PC-3 (cell line): ENCODE data around the gene RAB6B. TPM values are rescaled to one million over a fixed set of nuclear protein-coding genes. Genes with fewer than 3 reads are reported as not detected.

Source experiments
- ATAC-seq: fragments of 200-7000 bp; cut with Tn5 transposase; 2 replicates; pipeline ENCODE4 v1.9.1; 2020; ENCODE audit warnings: mild to moderate bottlenecking, moderate library complexity
- BruUV-seq: library from RNA; stranded (reverse); fragments of 400-500 nt; replicated peaks from 2 replicates; lab custom pipeline; 2021; lab: Mats Ljungman, UMichigan
- CTCF ChIA-PET: fragments of 300-600 bp; sonication (Branson Sonifier 250); formaldehyde crosslinking; loops from one replicate; lab custom pipeline; 2022; ENCODE audit warnings: antibody characterized with exemption; lab: Charles Lee
- POLR2A ChIA-PET: fragments of 300-600 bp; sonication (Branson Sonifier 250); formaldehyde crosslinking; loops from one replicate; lab custom pipeline; 2022; ENCODE audit warnings: antibody characterized with exemption; ENCODE audit not compliant: unreplicated experiment; lab: Charles Lee
- DNase-seq: peaks from one replicate; pipeline ENCODE4 v3.0.0-alpha.2; 2015
- H2AFZ ChIP-seq: fragments of 300-600 bp; sonication (generic); 2 replicates; pipeline ENCODE4 v1.6.0; 2016; ENCODE audit warnings: antibody characterized with exemption, low read length
- H3F3A ChIP-seq: fragments of 300-600 bp; sonication (generic); one replicate; pipeline ENCODE4 v1.6.0; 2017; ENCODE audit warnings: antibody characterized with exemption, low read length, control low read depth, mild to moderate bottlenecking; ENCODE audit not compliant: unreplicated experiment
- H3K27ac ChIP-seq: fragments of 300-600 bp; sonication (generic); 2 replicates; pipeline ENCODE4 v1.5.1; 2016; ENCODE audit warnings: mild to moderate bottlenecking, low read length
- H3K27me3 ChIP-seq: fragments of 300-600 bp; sonication (generic); 2 replicates; pipeline ENCODE4 v1.6.1; 2016; ENCODE audit warnings: low read length, mixed read lengths
- H3K36me3 ChIP-seq: fragments of 300-600 bp; sonication (generic); 2 replicates; pipeline ENCODE4 v1.6.1; 2016; ENCODE audit warnings: low read depth, mixed run types, low read length, mixed read lengths
- H3K4me1 ChIP-seq: fragments of 300-600 bp; sonication (generic); 2 replicates; pipeline ENCODE4 v1.5.1; 2016; ENCODE audit warnings: low read length; ENCODE audit not compliant: insufficient read depth
- H3K4me2 ChIP-seq: fragments of 300-600 bp; sonication (generic); 2 replicates; pipeline ENCODE4 v1.6.0; 2016; ENCODE audit warnings: low read length
- H3K4me3 ChIP-seq: fragments of 300-600 bp; sonication (generic); 2 replicates; pipeline ENCODE4 v1.5.1; 2016; ENCODE audit warnings: mild to moderate bottlenecking, low read length, mixed read lengths
- H3K79me2 ChIP-seq: fragments of 300-600 bp; sonication (generic); 2 replicates; pipeline ENCODE4 v1.6.1; 2017; ENCODE audit warnings: low read length, mixed read lengths
- H3K9ac ChIP-seq: fragments of 300-600 bp; sonication (generic); 2 replicates; pipeline ENCODE4 v1.6.0; 2016; ENCODE audit warnings: mild to moderate bottlenecking, low read length
- H3K9me2 ChIP-seq: fragments of 300-600 bp; sonication (generic); replicated peaks from 2 replicates; pipeline ENCODE4 v1.6.1; 2016; ENCODE audit warnings: mixed run types, low read length, mixed read lengths
- H3K9me3 ChIP-seq: fragments of 300-600 bp; sonication (generic); 2 replicates; pipeline ENCODE4 v1.6.1; 2016; ENCODE audit warnings: low read length, mixed read lengths
- H4K20me1 ChIP-seq: fragments of 300-600 bp; sonication (generic); 2 replicates; pipeline ENCODE4 v1.6.1; 2016; ENCODE audit warnings: low read length, mixed read lengths
- EZH2 ChIP-seq: fragments of 300-600 bp; sonication (generic); IDR thresholded peaks from one replicate; pipeline ENCODE4 v1.6.1; 2017; ENCODE audit warnings: antibody characterized with exemption, mild to moderate bottlenecking, low read length; ENCODE audit not compliant: unreplicated experiment
- EZH2phosphoT487 ChIP-seq: fragments of 300-600 bp; sonication (generic); IDR thresholded peaks from 2 replicates; pipeline ENCODE4 v1.6.1; 2018; ENCODE audit warnings: mild to moderate bottlenecking, antibody characterized with exemption, low read length, borderline replicate concordance
- intact Hi-C: fragments of 100-400 bp; cut with micrococcal nuclease; formaldehyde crosslinking; loops from 2 replicates; pipeline ENCODE4 v1.9.0; 2023
- total RNA-seq: library from RNA; depleted of rRNA; stranded (reverse); fragments of >200 nt; gene quantifications from 2 replicates; pipeline ENCODE4 v1.2.3, GENCODE V29; 2014
- TF ChIP-seq, protein P1 (sequence below): fragments of 300-600 bp; sonication (generic); conservative IDR thresholded peaks from 2 replicates; pipeline ENCODE4 v1.5.1; 2017; ENCODE audit warnings: antibody characterized with exemption, low read depth, mild to moderate bottlenecking, low read length

The RAB6B gene
- total RNA-seq, 1 experiment from 2014 or later: 0.22 TPM

DNA sequence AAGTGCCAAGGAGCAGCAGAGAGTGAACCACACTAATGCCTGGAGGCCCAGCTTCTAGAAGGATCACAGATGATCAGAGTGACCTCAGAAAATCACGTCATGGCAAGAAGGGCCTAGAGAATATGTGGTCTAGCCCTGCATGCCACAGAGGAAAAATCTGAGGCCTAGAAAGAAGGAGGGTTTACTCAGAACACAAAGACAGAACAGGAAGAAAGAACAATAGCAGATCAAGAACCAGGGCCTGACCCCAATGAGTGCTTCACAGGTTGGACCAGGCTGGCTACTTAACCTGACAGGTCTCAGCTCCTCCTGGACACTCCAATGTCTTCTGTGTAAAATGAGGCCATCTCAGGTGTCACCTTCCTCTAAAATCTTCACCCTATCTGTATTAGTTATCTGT is 14.2 kb downstream of the RAB6B start:
- CTCF ChIA-PET: no interaction called here
- ATAC-seq: no peak
- H3K27me3 ChIP-seq: no peaks in the 10 kb centered on the region
- no peaks in the 10 kb centered on the region for H3K9me3 ChIP-seq
- H3K79me2 ChIP-seq: no peaks in the 10 kb centered on the region
- DNase-seq: no peak
- H3K4me3 ChIP-seq: no peak overlapping the region
- H3K9ac ChIP-seq: no peak overlapping the region
- no peaks in the 10 kb centered on the region for H3F3A ChIP-seq
- no peak overlapping the region for H2AFZ ChIP-seq
- BruUV-seq: no TSS peak
- POLR2A ChIA-PET: no interaction called here
- intact Hi-C loops: no loop called here
- no peak overlapping the region for H3K4me2 ChIP-seq
- H4K20me1 ChIP-seq: no peaks in the 10 kb centered on the region
- H3K4me1 ChIP-seq: no peaks in the 10 kb centered on the region
- no peak for TF ChIP-seq EZH2
- TF ChIP-seq, protein P1, sequence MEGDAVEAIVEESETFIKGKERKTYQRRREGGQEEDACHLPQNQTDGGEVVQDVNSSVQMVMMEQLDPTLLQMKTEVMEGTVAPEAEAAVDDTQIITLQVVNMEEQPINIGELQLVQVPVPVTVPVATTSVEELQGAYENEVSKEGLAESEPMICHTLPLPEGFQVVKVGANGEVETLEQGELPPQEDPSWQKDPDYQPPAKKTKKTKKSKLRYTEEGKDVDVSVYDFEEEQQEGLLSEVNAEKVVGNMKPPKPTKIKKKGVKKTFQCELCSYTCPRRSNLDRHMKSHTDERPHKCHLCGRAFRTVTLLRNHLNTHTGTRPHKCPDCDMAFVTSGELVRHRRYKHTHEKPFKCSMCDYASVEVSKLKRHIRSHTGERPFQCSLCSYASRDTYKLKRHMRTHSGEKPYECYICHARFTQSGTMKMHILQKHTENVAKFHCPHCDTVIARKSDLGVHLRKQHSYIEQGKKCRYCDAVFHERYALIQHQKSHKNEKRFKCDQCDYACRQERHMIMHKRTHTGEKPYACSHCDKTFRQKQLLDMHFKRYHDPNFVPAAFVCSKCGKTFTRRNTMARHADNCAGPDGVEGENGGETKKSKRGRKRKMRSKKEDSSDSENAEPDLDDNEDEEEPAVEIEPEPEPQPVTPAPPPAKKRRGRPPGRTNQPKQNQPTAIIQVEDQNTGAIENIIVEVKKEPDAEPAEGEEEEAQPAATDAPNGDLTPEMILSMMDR: no peak
- no peak for TF ChIP-seq EZH2phosphoT487
- no peaks in the 10 kb centered on the region for H3K9me2 ChIP-seq
- H3K36me3 ChIP-seq: no peaks in the 10 kb centered on the region
- no peak overlapping the region for H3K27ac ChIP-seq

DNA sequence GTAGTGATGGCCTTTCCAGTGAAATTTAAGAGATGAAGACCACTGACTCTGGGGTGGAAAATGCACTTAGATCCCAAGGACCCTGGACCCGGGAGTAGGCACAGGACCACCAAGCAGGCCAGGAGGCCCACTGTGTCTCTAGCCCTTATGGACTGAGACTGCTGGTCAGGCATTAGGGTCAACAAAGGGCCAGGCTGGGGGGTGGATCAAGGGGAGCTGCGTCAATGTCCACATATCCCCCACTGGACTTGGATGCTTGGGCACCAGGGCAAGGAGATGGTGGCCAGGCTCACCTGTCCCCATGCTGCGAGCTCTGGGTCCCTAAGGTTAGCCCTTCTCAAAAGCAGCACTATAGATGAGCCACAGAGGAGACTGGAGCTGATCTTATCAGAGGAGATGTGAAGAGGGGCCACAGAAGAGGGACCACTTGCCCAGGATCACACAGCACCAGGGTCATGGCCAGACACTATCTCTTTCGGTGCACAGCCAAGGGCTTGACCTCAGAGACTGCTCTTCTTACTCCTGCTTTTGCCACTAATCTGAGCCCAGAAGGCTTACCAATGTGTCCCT is 14.7 kb downstream of the RAB6B start:
- no peak for ATAC-seq
- CTCF ChIA-PET: no interaction called here
- BruUV-seq: no TSS peak
- H3K4me1 ChIP-seq: no peaks in the 10 kb centered on the region
- H3K9me3 ChIP-seq: no peaks in the 10 kb centered on the region
- intact Hi-C loops: no loop called here
- H3K9ac ChIP-seq: no peak overlapping the region
- POLR2A ChIA-PET: no interaction called here
- no peak overlapping the region for H2AFZ ChIP-seq
- no peaks in the 10 kb centered on the region for H3K27me3 ChIP-seq
- DNase-seq: no peak
- H3K27ac ChIP-seq: no peak overlapping the region
- no peaks in the 10 kb centered on the region for H3K9me2 ChIP-seq
- TF ChIP-seq EZH2phosphoT487 (no peak), EZH2 (no peak)
- TF ChIP-seq, protein P1: no peak
- no peak overlapping the region for H3K4me2 ChIP-seq
- H3K36me3 ChIP-seq: no peaks in the 10 kb centered on the region
- H3K79me2 ChIP-seq: no peaks in the 10 kb centered on the region
- H4K20me1 ChIP-seq: no peaks in the 10 kb centered on the region
- H3F3A ChIP-seq: no peaks in the 10 kb centered on the region
- no peak overlapping the region for H3K4me3 ChIP-seq

DNA sequence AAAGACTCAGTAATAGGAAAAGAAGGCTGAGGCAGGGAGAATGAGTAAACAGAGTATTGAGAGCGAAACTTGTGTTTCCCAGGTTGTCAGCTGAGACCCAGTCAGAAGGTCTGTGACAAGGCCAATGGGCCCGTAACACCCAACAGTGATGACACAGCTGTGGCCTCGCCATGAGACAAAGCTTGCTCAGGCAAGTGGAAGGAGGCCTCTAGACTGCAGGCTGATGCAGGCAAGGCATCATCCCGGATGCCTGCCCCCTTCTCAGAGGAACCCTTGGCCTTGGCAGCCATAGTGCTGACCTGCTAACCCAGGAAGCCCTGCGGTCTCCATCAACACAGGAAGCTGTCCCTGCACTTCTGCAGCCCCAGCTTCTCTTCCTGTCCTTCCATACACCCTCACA is 15.4 kb downstream of the RAB6B start:
- Histone ChIP-seq H3K9me2 (no peaks in the 10 kb centered on the region), H3K4me1 (no peaks in the 10 kb centered on the region), H2AFZ (no peak overlapping the region), H3K9me3 (no peaks in the 10 kb centered on the region), H3K36me3 (no peaks in the 10 kb centered on the region), H3F3A (no peaks in the 10 kb centered on the region), H3K79me2 (no peaks in the 10 kb centered on the region), H3K4me2 (no peak overlapping the region), H3K4me3 (no peak overlapping the region), H3K9ac (no peak overlapping the region), H4K20me1 (no peaks in the 10 kb centered on the region), H3K27ac (no peak overlapping the region), H3K27me3 (no peaks in the 10 kb centered on the region)
- POLR2A ChIA-PET: no interaction called here
- CTCF ChIA-PET: no interaction called here
- BruUV-seq: no TSS peak
- intact Hi-C loops: no loop called here
- no peak for ATAC-seq
- no peak for DNase-seq
- no peak for TF ChIP-seq EZH2phosphoT487
- TF ChIP-seq, protein P1: no peak
- TF ChIP-seq EZH2: no peak
